Left kidney (tissue), 8 donors: ENCODE measurements around the gene GDF7. TPM values are rescaled to one million over a fixed set of nuclear protein-coding genes. Genes with fewer than 3 reads are reported as not detected.

Experiments used
- DNase-seq: peaks from one replicate; pipeline ENCODE4 v3.0.0-alpha.2; 2013
- long read RNA-seq, 8 donors: transcript quantifications; one replicate each; lab custom pipeline, GENCODE V29; 2026
- polyA plus RNA-seq: library from polyadenylated mRNA; unstranded; fragments of 120-200 nt; gene quantifications from one replicate; pipeline ENCODE4 v1.2.1, GENCODE V29; 2013; ENCODE audit not compliant: insufficient read length

The GDF7 gene
- 2.6 TPM for polyA plus RNA-seq
- long read RNA-seq, donor 1, full-length matches to known transcripts: 1 of 1 reads
- long read RNA-seq, donor 1, partial matches to known transcripts: 0 of 1 reads
- long read RNA-seq, donor 1, other reads (novel, unspliced or antisense): 0 of 1 reads
- long read RNA-seq, donor 2, full-length matches to known transcripts: 1 of 1 reads
- long read RNA-seq, donor 2, partial matches to known transcripts: 0 of 1 reads
- long read RNA-seq, donor 2, other reads (novel, unspliced or antisense): 0 of 1 reads
- long read RNA-seq, donor 3: 0 reads
- long read RNA-seq, donor 4: 0 reads
- long read RNA-seq, donor 5: 0 reads
- long read RNA-seq, donor 6: 0 reads
- long read RNA-seq, donor 7, full-length matches to known transcripts: 3 of 3 reads
- long read RNA-seq, donor 7, partial matches to known transcripts: 0 of 3 reads
- long read RNA-seq, donor 7, other reads (novel, unspliced or antisense): 0 of 3 reads
- long read RNA-seq, donor 8, full-length matches to known transcripts: 1 of 1 reads
- long read RNA-seq, donor 8, partial matches to known transcripts: 0 of 1 reads
- long read RNA-seq, donor 8, other reads (novel, unspliced or antisense): 0 of 1 reads

GRCh38 chr2:20666304-20667150, at the start of gene GDF7:
GDF7 (plus strand) TSS chr2:20667144; CDS start chr2:20667240, 96 bp downstream.
- no peak for DNase-seq

GRCh38 chr2:20617892-20618467, 49.0 kb upstream of the GDF7 start:
- peak; percentile 83 for DNase-seq

- DNase-seq: no peak
Observed at GRCh38 chr2:20618468-20618885, 48.5 kb upstream of the GDF7 start.

GRCh38 chr2:20618886-20619521, 47.9 kb upstream of the GDF7 start:
- DNase-seq: no peak

GRCh38 chr2:20619624-20620024, 47.3 kb upstream of the GDF7 start:
- no peak for DNase-seq

GRCh38 chr2:20620271-20620681, 46.7 kb upstream of the GDF7 start:
- no peak for DNase-seq

GRCh38 chr2:20620696-20621365, 46.1 kb upstream of the GDF7 start:
- DNase-seq: no peak

GRCh38 chr2:20621366-20622295, 45.3 kb upstream of the GDF7 start:
- DNase-seq: no peak

- DNase-seq: no peak
Observed at GRCh38 chr2:20622296-20622686, 44.7 kb upstream of the GDF7 start.

GRCh38 chr2:20622731-20623130, 44.2 kb upstream of the GDF7 start:
- no peak for DNase-seq

GRCh38 chr2:20623241-20623640, 43.7 kb upstream of the GDF7 start:
- DNase-seq: no peak

- no peak for DNase-seq
Observed at GRCh38 chr2:20623741-20624155, 43.2 kb upstream of the GDF7 start.

GRCh38 chr2:20624156-20624883, 42.6 kb upstream of the GDF7 start:
- no peak for DNase-seq

GRCh38 chr2:20624884-20625485, 42.0 kb upstream of the GDF7 start:
- DNase-seq: no peak

- no peak for DNase-seq
Observed at GRCh38 chr2:20625491-20626391, 41.2 kb upstream of the GDF7 start.

- no peak for DNase-seq
Observed at GRCh38 chr2:20626392-20626697, 40.6 kb upstream of the GDF7 start.

GRCh38 chr2:20626698-20627513, 40.0 kb upstream of the GDF7 start:
- DNase-seq: no peak
